CD14-positive monocyte (primary cell): ENCODE data around the gene FAM50B. TPM values are rescaled to one million over a fixed set of nuclear protein-coding genes. Genes with fewer than 3 reads are reported as not detected.

Source experiments
- DNase-seq, 3 donors: peaks; one replicate each; pipeline ENCODE4 v3.0.0-alpha.2; 2011 to 2022
- H2AFZ ChIP-seq: 2 replicates; pipeline ENCODE4 v1.6.0; 2012; ENCODE audit warnings: mild to moderate bottlenecking, low read depth, low read length, inconsistent platforms; ENCODE audit not compliant: insufficient read depth, poor library complexity, severe bottlenecking
- H3K27ac ChIP-seq, 2 donors: 1 replicate in 1 of 2; 2 replicates in 1 of 2; pipeline ENCODE4 v1.5.1; 2012 to 2013; ENCODE audit warnings: low read length in 2 of 2, control low read depth in 1 of 2, inconsistent platforms in 1 of 2, low read depth in 1 of 2, mild to moderate bottlenecking in 1 of 2
- H3K27me3 ChIP-seq, 2 donors: one replicate each; pipeline versions ENCODE4 v1.6.0 to v1.6.1; 2011 to 2013; ENCODE audit warnings: low read length in 2 of 2; ENCODE audit not compliant: control insufficient read depth in 2 of 2, insufficient read depth in 2 of 2
- H3K36me3 ChIP-seq, 2 donors: replicated peaks in 1 of 2; 1 replicate in 1 of 2; 2 replicates in 1 of 2; pipeline versions ENCODE4 v1.5.1 to v1.6.1; 2012 to 2013; ENCODE audit warnings: low read length in 2 of 2, control low read depth in 1 of 2, inconsistent platforms in 1 of 2, mild to moderate bottlenecking in 1 of 2; ENCODE audit not compliant: insufficient read depth in 2 of 2, control insufficient read depth in 1 of 2
- H3K4me1 ChIP-seq, 2 donors: 1 replicate in 1 of 2; 2 replicates in 1 of 2; pipeline versions ENCODE4 v1.5.1 to v1.6.1; 2012 to 2013; ENCODE audit warnings: low read length in 2 of 2, control low read depth in 1 of 2, inconsistent platforms in 1 of 2, mild to moderate bottlenecking in 1 of 2, moderate library complexity in 1 of 2; ENCODE audit not compliant: insufficient read depth in 2 of 2, control insufficient read depth in 1 of 2
- H3K4me2 ChIP-seq: replicated peaks from 2 replicates; pipeline ENCODE3; 2012; ENCODE audit warnings: low read length, moderate library complexity, mild to moderate bottlenecking; ENCODE audit not compliant: poor library complexity, severe bottlenecking; ENCODE audit errors: extremely low read depth
- H3K4me3 ChIP-seq, 3 experiments: fragments of 200-600 bp in 1 of 3; sonication (generic) in 1 of 3; replicated peaks in 1 of 3; 1 replicate in 2 of 3; 2 replicates in 1 of 3; pipeline ENCODE4 v1.5.1; 2011 to 2013; ENCODE audit warnings: low read length in 3 of 3, mild to moderate bottlenecking in 3 of 3, control low read depth in 2 of 3, low read depth in 2 of 3, inconsistent platforms in 1 of 3, moderate library complexity in 1 of 3
- H3K79me2 ChIP-seq: 2 replicates; pipeline ENCODE4 v1.6.0; 2012; ENCODE audit warnings: mild to moderate bottlenecking, control low read depth, inconsistent platforms, low read length, moderate library complexity; ENCODE audit not compliant: insufficient read depth
- H3K9ac ChIP-seq: 2 replicates; pipeline ENCODE4 v1.6.0; 2017; ENCODE audit warnings: low read length, mild to moderate bottlenecking; ENCODE audit not compliant: insufficient read depth, poor library complexity, severe bottlenecking
- H3K9me3 ChIP-seq, 2 donors: replicated peaks in 1 of 2; 1 replicate in 1 of 2; 2 replicates in 1 of 2; pipeline versions ENCODE4 v1.5.1 to v1.6.1; 2012 to 2013; ENCODE audit warnings: low read length in 2 of 2, control low read depth in 1 of 2; ENCODE audit not compliant: control insufficient read depth in 1 of 2, insufficient read depth in 1 of 2
- H4K20me1 ChIP-seq: 2 replicates; pipeline ENCODE4 v1.6.0; 2012; ENCODE audit warnings: mild to moderate bottlenecking, low read length, control low read depth, moderate library complexity; ENCODE audit not compliant: insufficient read depth
- H3K27ac Mint-ChIP-seq, 7 donors: one replicate each; pipeline ENCODE4 v1.8.0; 2020; ENCODE audit warnings: mild to moderate bottlenecking in 7 of 7, mixed read lengths in 7 of 7, moderate library complexity in 6 of 7, inconsistent platforms in 2 of 7
- H3K27me3 Mint-ChIP-seq, 3 donors: one replicate each; pipeline ENCODE4 v1.8.0; 2021 to 2022; ENCODE audit warnings: low read depth in 3 of 3, mild to moderate bottlenecking in 3 of 3, mixed read lengths in 3 of 3, moderate library complexity in 3 of 3, inconsistent platforms in 1 of 3
- H3K36me3 Mint-ChIP-seq, 2 donors: one replicate each; pipeline ENCODE4 v1.8.0; 2020; ENCODE audit warnings: mixed read lengths in 2 of 2, inconsistent platforms in 1 of 2, mild to moderate bottlenecking in 1 of 2
- H3K4me1 Mint-ChIP-seq: one replicate; pipeline ENCODE4 v1.8.0; 2020; ENCODE audit warnings: mild to moderate bottlenecking, mixed read lengths
- H3K4me3 Mint-ChIP-seq, 2 donors: one replicate each; pipeline ENCODE4 v1.8.0; 2020; ENCODE audit warnings: mild to moderate bottlenecking in 2 of 2, mixed read lengths in 2 of 2, moderate library complexity in 1 of 2
- H3K9me3 Mint-ChIP-seq, 7 donors: one replicate each; pipeline ENCODE4 v1.8.0; 2020 to 2022; ENCODE audit warnings: mixed read lengths in 7 of 7, mild to moderate bottlenecking in 6 of 7, moderate library complexity in 6 of 7, inconsistent platforms in 2 of 7
- WGBS: methylation state at CpG from one replicate; pipeline ENCODE4 v1.1.5; 2013; ENCODE audit warnings: missing lambda C conversion rate; ENCODE audit not compliant: insufficient coverage; 5-methylcytosine and 5-hydroxymethylcytosine counted together
- intact Hi-C, 2 donors: fragments of 100-400 bp; cut with micrococcal nuclease; formaldehyde crosslinking; loops; one replicate each; pipeline versions ENCODE4 v1.15.0 to v1.15.1; 2023
- polyA plus RNA-seq, 3 donors: library from polyadenylated mRNA; depleted of rRNA in 1 of 3; unstranded in 2 of 3; stranded (reverse) in 1 of 3; fragments of 300-500 nt in 2 of 3; fragments of >200 nt in 1 of 3; fragmentation: Illumina TruSeq in 2 of 3; gene quantifications; 1 replicate in 2 of 3; 2 replicates in 1 of 3; pipeline ENCODE4 v1.2.3, GENCODE V29; 2012 to 2021
- TF ChIP-seq, protein P1 (sequence below): fragments of 200-600 bp; IDR thresholded peaks from one replicate; pipeline ENCODE4 v1.8.0; 2022; ENCODE audit warnings: antibody characterized with exemption, mild to moderate bottlenecking

FAM50B gene
- polyA plus RNA-seq, 3 donors, result 1.8 to 3.3 (median 3.0) TPM

GRCh38 chr6:3891883-3892282 lies 42.7 kb downstream of the FAM50B start:
- Mint-ChIP-seq H3K27ac (no peak overlapping the region), H3K4me1 (no peaks in the 10 kb centered on the region), H3K9me3 (peaks cover 0 to 5% (median 0%) of the 10 kb centered on the region in 7 donors), H3K36me3 (no peaks in the 10 kb centered on the region), H3K4me3 (no peak overlapping the region), H3K27me3 (peaks cover 0 to 3% (median 2%) of the 10 kb centered on the region in 3 donors)
- intact Hi-C loops, result no loop called here
- 100% methylated on average over 3 of the region's 3 CpGs for WGBS
- Histone ChIP-seq H3K27me3 (no peaks in the 10 kb centered on the region), H4K20me1 (no peaks in the 10 kb centered on the region), H2AFZ (no peak overlapping the region), H3K27ac (no peak overlapping the region), H3K4me2 (no peak overlapping the region), H3K9ac (no peak overlapping the region), H3K9me3 (no peaks in the 10 kb centered on the region), H3K36me3 (no peaks in the 10 kb centered on the region), H3K4me1 (no peaks in the 10 kb centered on the region), H3K79me2 (no peaks in the 10 kb centered on the region), H3K4me3 (no peak overlapping the region)
- TF ChIP-seq, protein P1, sequence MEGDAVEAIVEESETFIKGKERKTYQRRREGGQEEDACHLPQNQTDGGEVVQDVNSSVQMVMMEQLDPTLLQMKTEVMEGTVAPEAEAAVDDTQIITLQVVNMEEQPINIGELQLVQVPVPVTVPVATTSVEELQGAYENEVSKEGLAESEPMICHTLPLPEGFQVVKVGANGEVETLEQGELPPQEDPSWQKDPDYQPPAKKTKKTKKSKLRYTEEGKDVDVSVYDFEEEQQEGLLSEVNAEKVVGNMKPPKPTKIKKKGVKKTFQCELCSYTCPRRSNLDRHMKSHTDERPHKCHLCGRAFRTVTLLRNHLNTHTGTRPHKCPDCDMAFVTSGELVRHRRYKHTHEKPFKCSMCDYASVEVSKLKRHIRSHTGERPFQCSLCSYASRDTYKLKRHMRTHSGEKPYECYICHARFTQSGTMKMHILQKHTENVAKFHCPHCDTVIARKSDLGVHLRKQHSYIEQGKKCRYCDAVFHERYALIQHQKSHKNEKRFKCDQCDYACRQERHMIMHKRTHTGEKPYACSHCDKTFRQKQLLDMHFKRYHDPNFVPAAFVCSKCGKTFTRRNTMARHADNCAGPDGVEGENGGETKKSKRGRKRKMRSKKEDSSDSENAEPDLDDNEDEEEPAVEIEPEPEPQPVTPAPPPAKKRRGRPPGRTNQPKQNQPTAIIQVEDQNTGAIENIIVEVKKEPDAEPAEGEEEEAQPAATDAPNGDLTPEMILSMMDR, result no peak
- no peak for DNase-seq

GRCh38 chr6:3892603-3893002 lies 43.4 kb downstream of the FAM50B start:
- Histone ChIP-seq H3K9me3 (no peaks in the 10 kb centered on the region), H3K4me1 (no peaks in the 10 kb centered on the region), H3K36me3 (no peaks in the 10 kb centered on the region), H3K4me3 (no peak overlapping the region), H3K27me3 (no peaks in the 10 kb centered on the region), H3K9ac (no peak overlapping the region), H3K27ac (no peak overlapping the region), H3K79me2 (no peaks in the 10 kb centered on the region), H3K4me2 (no peak overlapping the region), H2AFZ (no peak overlapping the region), H4K20me1 (no peaks in the 10 kb centered on the region)
- Mint-ChIP-seq H3K27me3 (peaks cover 0 to 3% (median 2%) of the 10 kb centered on the region in 3 donors), H3K9me3 (peaks cover 0 to 5% (median 0%) of the 10 kb centered on the region in 7 donors), H3K27ac (no peak overlapping the region), H3K36me3 (no peaks in the 10 kb centered on the region), H3K4me3 (no peak overlapping the region), H3K4me1 (no peaks in the 10 kb centered on the region)
- intact Hi-C loops, result no loop called here
- TF ChIP-seq, protein P1, result no peak
- no peak for DNase-seq
- WGBS, result 90% methylated on average over 2 of the region's 6 CpGs
